Fibroblast of skin of abdomen (primary cell): ENCODE results near the gene CHD5.

Experiments used
- DNase-seq: peaks from one replicate; pipeline ENCODE4 v3.0.0-alpha.2; 2013

Gene CHD5

GRCh38 chr1:6200188-6200809, 20.2 kb upstream of the CHD5 start:
- DNase-seq: no peak

GRCh38 chr1:6199298-6200187, 19.4 kb upstream of the CHD5 start, which contains the start of gene RPL22:
TSS of gene RPL22 (minus strand) at chr1:6199595. CDS start at chr1:6199573, 22 bp downstream.
- peak; percentile 100 for DNase-seq

DNA sequence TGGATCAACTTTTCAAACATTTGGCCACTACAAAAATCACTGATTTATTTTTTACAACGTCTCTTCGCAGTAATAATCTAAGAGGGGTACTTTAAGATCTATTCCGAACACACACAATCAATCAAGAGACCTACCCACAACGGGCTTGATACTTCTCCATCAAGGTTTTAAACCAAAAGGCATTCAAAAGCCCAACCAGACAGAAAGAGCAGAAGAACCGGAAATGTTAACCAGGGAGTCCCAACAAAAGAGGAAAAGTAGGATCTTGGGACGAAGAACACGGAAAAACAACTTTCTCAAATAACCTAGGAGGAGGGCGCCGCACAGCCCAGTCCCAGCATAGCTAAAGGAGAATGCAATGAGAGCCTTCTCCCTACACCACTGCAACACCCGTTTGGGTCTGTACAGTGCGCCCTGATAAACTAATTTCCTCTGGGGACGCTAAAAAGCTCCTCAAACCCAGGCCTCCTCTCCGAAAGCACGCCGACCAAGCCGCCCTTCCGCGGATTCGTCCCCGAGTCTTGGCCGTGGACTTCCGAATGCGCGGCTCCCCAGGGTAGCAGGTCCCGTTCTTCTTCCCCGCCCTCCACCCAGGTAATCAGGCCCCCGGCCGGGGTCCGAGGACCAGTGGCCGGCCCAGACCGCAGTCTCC, 18.7 kb upstream of the CHD5 start:
- DNase-seq: no peak

DNA sequence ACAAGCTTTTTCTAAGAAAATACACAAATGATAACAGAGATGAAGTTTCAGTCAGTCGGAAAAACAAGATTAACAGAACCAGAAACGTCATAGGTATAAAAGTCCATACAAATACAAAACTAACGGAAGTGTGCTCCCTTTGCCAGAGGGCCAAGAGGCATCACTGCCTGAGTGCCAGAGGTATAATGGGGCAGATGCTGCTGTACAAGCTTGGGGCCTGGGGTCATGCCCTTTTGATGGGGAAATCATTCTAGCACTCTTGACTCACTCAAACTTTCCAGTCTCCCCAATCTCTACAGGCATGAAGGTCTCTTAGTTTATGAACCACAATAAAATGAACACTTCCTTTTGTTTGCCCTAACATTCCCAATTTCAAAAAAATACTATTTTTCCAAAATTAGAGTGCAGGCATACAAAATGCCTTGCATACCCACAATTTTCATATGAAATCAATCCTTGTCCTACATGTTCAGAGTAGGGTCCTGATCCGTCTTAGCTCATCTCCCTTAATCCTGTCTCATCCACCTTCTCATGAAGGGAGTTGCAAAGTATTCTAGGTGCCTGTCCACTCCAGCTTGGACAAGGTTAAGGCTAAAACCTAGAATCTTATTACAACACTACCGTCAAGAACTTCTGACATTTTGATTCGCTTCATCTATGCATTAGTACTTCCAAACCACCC, 17.8 kb upstream of the CHD5 start:
- no peak for DNase-seq

GRCh38 chr1:6191968-6192367, 11.8 kb upstream of the CHD5 start:
- no peak for DNase-seq

DNA sequence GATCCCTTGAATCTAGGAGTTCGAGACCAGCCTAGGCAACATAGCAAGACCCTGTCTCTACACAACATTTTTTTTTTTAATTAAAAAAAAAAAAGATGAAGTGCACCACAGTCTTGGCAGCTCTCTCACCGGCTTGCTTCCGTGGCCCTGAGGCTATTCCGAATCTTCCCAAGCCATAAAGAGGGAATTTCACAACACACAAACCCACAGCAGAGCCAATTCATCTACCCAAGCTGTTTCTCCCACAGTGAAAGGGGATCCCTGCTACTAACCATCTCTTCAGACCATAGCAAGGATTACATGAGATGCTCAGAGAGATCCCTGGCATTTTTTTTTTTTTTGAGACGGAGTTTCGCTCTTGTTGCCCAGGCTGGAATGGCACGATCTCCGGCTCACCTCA, 8.3 kb upstream of the CHD5 start:
- no peak for DNase-seq

- DNase-seq: peak; percentile 30
These were observed 5.7 kb upstream of the CHD5 start for GRCh38 chr1:6185635-6186382.

- DNase-seq: peak; percentile 88
These were observed 5.0 kb upstream of the CHD5 start for GRCh38 chr1:6185151-6185550.

DNA sequence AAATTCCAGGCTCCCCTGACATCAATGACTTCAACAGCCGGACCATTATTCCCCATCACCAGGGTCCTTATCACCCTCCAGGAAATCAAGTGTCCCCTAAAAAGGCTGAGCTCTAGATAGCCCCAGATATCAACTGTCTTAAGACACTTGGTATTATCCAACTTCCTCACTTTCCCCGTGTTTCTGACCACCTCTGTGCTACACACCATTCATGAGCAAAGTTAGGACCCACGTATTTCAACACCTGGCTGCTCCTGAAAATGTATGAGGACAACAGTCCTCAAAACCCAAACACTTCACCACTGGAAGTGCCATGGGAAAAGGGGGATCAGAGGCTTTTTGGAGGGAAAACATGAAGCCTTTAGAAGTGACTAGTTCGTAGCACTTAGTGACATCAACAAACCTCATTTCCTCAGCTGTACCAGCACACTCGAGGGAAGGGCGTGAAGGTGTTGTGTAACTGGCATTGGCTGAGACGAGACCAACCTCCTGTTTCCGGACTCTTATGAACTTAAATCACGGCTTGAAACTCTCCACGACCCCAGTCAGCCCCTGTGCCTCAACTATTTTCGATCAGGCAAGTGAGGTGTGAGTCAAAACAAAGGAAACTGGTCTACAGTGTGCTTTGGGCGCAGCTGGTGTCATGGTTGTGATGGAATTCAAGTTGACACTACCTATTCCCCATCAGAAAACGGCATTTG, 4.1 kb upstream of the CHD5 start:
- DNase-seq: no peak

GRCh38 chr1:6183520-6183989, 3.4 kb upstream of the CHD5 start:
- no peak for DNase-seq

DNA sequence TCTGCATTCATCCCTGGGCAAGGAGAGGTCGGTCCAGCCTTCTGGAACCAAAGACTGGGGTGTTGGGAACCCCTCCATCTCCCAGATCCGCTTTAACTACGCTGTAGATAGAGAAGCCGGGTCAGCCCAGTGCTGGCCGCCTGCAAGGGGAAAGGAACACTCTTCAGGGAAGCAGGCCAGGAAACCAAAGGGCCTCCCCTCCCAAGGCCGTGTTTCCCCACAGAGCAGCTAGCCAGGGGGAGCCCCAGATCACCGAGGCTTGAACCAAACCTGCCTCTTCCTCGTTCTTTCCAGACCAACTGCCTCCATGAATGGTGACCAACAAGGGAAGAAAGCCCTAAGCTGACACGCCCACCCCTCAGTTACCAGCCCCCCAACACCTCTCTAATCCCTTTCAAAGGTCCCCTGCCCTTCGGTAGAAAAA, 1.2 kb upstream of the CHD5 start:
- no peak for DNase-seq

GRCh38 chr1:6180707-6181311, 688 bp upstream of the CHD5 start:
- no peak for DNase-seq

GRCh38 chr1:6179564-6180175, 451 bp downstream of the CHD5 start:
- DNase-seq: no peak

DNA sequence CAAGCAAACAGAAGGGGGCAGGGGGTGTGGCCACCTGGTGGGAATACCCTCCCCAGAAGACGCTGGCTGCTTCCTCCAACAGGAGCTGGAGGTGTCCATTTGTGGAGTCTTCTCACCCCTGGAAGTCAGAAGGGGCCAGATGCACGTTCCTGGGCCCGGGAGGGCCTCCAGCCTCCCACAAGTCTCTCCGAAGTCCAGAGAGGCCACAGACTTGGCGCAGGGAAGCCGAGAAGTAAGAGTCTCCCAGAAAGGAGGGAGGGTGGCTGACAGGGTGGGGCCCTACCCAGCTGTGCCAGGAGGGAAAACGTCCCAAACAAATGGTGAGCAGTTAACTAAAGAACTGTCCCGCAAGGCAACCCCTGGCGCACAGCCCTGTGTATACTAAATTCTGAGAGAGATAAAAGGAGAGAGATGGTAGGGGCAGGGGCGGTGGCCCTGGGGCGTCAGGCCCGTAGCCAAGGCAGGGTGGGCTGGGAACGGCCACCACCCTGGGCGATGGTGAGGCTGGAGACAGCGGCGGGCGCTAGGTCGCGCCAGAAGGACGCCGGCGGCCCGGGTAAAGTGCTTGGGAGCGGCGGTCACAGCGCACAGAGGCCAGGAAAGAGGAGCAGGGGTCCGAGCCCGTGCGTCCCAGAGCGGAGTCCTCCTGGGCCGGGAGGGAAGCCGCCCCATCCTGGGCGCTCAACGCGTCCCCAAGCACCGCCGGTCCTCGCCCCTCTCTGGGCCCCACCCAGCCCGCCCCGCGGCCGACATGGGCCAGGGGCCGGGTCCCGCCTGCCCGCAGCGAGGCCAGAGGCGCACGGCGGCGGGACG, 1.2 kb downstream of the CHD5 start:
- no peak for DNase-seq

GRCh38 chr1:6177681-6178380, 2.3 kb downstream of the CHD5 start:
- no peak for DNase-seq

- DNase-seq: no peak
These were observed 3.3 kb downstream of the CHD5 start for GRCh38 chr1:6176779-6177178.

DNA sequence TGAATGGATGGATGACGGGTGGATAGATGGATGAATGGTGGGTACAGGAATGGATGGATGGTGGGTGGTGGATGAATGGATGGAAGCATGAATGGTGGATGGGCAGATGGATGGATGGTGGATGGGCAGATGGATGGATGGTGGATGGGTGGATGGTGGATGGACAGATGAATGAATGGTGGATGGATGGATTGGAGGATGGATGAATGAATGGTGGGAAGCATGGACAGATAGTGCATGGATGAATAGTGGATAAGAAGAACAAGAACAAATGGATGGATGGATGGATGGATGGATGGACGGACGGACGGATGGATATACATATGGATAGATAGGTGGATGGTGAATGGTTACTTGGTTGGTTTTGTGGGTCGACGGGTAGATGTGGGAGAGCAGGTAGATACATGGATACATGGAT, 4.7 kb downstream of the CHD5 start:
- DNase-seq: no peak

- no peak for DNase-seq
These were observed 5.3 kb downstream of the CHD5 start for GRCh38 chr1:6174621-6175410.
